Activated CD4-positive, alpha-beta T cell treated with anti-CD3 and anti-CD28 coated beads, Interleukin-2, amount 10 ng/mL, durations not matched to agents 7 days and 5 days (primary cell): Measurements from ENCODE around the gene LOXL3. TPM values are rescaled to one million over a fixed set of nuclear protein-coding genes. Genes with fewer than 3 reads are reported as not detected.
A peak's percentile ranks its signal among the peaks of the same experiment; 100 is the strongest.

Experiments
- CTCF ChIA-PET: fragments of 350-600 bp; sonication (Branson Sonifier 250); formaldehyde crosslinking; loops from one replicate; lab custom pipeline; 2021; ENCODE audit warnings: antibody characterized with exemption; lab: Charles Lee
- POLR2A ChIA-PET: fragments of 350-600 bp; sonication (Branson Sonifier 250); formaldehyde crosslinking; loops from one replicate; lab custom pipeline; 2021; ENCODE audit warnings: antibody characterized with exemption; lab: Charles Lee
- DNase-seq: peaks from one replicate; pipeline ENCODE4 v3.0.0-alpha.2; 2020
- H3K27ac Mint-ChIP-seq: one replicate; pipeline ENCODE4 v1.8.0; 2021; ENCODE audit warnings: mild to moderate bottlenecking, moderate library complexity, mixed read lengths
- H3K27me3 Mint-ChIP-seq: one replicate; pipeline ENCODE4 v1.8.0; 2021; ENCODE audit warnings: mixed read lengths
- H3K36me3 Mint-ChIP-seq: one replicate; pipeline ENCODE4 v1.8.0; 2021; ENCODE audit warnings: low read depth, mixed read lengths
- H3K4me1 Mint-ChIP-seq: one replicate; pipeline ENCODE4 v1.8.0; 2021; ENCODE audit warnings: mixed read lengths
- H3K4me3 Mint-ChIP-seq: one replicate; pipeline ENCODE4 v1.8.0; 2021; ENCODE audit warnings: mild to moderate bottlenecking, moderate library complexity, mixed read lengths
- H3K9me3 Mint-ChIP-seq: one replicate; pipeline ENCODE4 v1.8.0; 2021; ENCODE audit warnings: mixed read lengths
- total RNA-seq, 2 experiments: library from RNA; stranded (reverse); gene quantifications; one replicate each; pipeline ENCODE4 v1.2.3, GENCODE V29; 2021

Gene LOXL3
- total RNA-seq, 2 experiments from 2014 or later = 0.12 to 0.15 TPM

GRCh38 chr2:74482801-74483674 is 70.7 kb downstream of the LOXL3 start, which contains the start of the genes CCDC142 and TTC31:
CCDC142 (minus strand) TSS chr2:74482998; CDS start chr2:74482837, 161 bp downstream.
TTC31 (plus strand) TSS chr2:74483081; CDS start chr2:74483096, 15 bp downstream.
- ChIA-PET CTCF (interaction anchor here (0.7 to 6.0 kb wide), 27 partner anchors 9 to 106 kb away, joined by 3 to 66 read pairs (median 5); partner anchors contain the start of genes AUP1, DQX1, HTRA2 and INO80B), POLR2A (interaction anchor here (1.2 kb wide), 1 partner anchor 24 kb away, joined by 3 read pairs; the partner anchor contains the start of gene PCGF1)
- H3K36me3 Mint-ChIP-seq = peaks cover 31% of the 10 kb centered on the region
- H3K4me1 Mint-ChIP-seq = peaks cover 40% of the 10 kb centered on the region
- H3K27ac Mint-ChIP-seq = peak within 1 kb of the TSS; percentile 99
- no peaks in the 10 kb centered on the region for H3K27me3 Mint-ChIP-seq
- peak within 1 kb of the TSS; percentile 99 for H3K4me3 Mint-ChIP-seq
- no peaks in the 10 kb centered on the region for H3K9me3 Mint-ChIP-seq
- DNase-seq = peak; percentile 96

Other genes starting within 250 kb of the LOXL3 start
- gene SLC4A5, start 210.5 kb downstream of the LOXL3 start, total RNA-seq = 1 to 10 TPM; 3.0 to 4.3 TPM
- gene DCTN1, start 173.6 kb downstream of the LOXL3 start, total RNA-seq = 100 to 1,000 TPM; 106 to 132 TPM
- gene C2orf81, start 132.3 kb downstream of the LOXL3 start, total RNA-seq = 1 to 10 TPM; 3.0 to 3.3 TPM
- gene WDR54, start 132.2 kb downstream of the LOXL3 start, total RNA-seq = 10 to 100 TPM; 71.3 to 80.7 TPM
- gene RTKN, start 112.0 kb downstream of the LOXL3 start, total RNA-seq = under 1 TPM; 0.62 to 0.82 TPM
- gene INO80B, start 98.9 kb downstream of the LOXL3 start, total RNA-seq = 10 to 100 TPM; 28.9 to 32.1 TPM
- gene WBP1, start 95.5 kb downstream of the LOXL3 start, total RNA-seq = 10 to 100 TPM; 52.5 to 52.6 TPM
- gene MOGS, start 88.6 kb downstream of the LOXL3 start, total RNA-seq = 10 to 100 TPM; 55.4 to 62.6 TPM
- 10 to 100 TPM; 72.5 to 83.1 TPM for gene MRPL53, start 81.3 kb downstream of the LOXL3 start, total RNA-seq
- 10 to 100 TPM; 26.8 to 27.1 TPM for gene CCDC142, start 70.9 kb downstream of the LOXL3 start, total RNA-seq
- gene TTC31, start 70.9 kb downstream of the LOXL3 start, total RNA-seq = 10 to 100 TPM; 45.8 to 46.3 TPM
- gene LBX2, start 54.3 kb downstream of the LOXL3 start, total RNA-seq = under 1 TPM in 1 of 2 experiments, not detected in 1; 0.25 TPM
- 10 to 100 TPM; 25.8 to 35.6 TPM for gene PCGF1, start 46.2 kb downstream of the LOXL3 start, total RNA-seq
- gene TLX2, start 39.5 kb downstream of the LOXL3 start, total RNA-seq = under 1 TPM; 0.40 to 0.52 TPM
- under 1 TPM; 0.25 to 0.52 TPM for gene DQX1, start 27.7 kb downstream of the LOXL3 start, total RNA-seq
- gene AUP1, start 24.2 kb downstream of the LOXL3 start, total RNA-seq = 100 to 1,000 TPM; 116 to 136 TPM
- 10 to 100 TPM; 41.6 to 45.8 TPM for gene HTRA2, start 24.0 kb downstream of the LOXL3 start, total RNA-seq
- 10 to 100 TPM; 28.0 to 34.4 TPM for gene DOK1, start 778 bp upstream of the LOXL3 start, total RNA-seq
- gene M1AP, start 94.4 kb upstream of the LOXL3 start, total RNA-seq = not detected
- gene SEMA4F, start 100.3 kb upstream of the LOXL3 start, total RNA-seq = 1 to 10 TPM; 6.5 to 8.3 TPM